HG03571 (cell line): ENCODE results near the gene ANTKMT.

Experiments used
- ATAC-seq: cut with Tn5 transposase; IDR thresholded peaks from one replicate; pipeline ENCODE4 v1.9.1; 2021; ENCODE audit not compliant: unreplicated experiment

ANTKMT gene

GRCh38 chr16:695355-696089, 25.4 kb upstream of the ANTKMT start:
- ATAC-seq: no peak

DNA sequence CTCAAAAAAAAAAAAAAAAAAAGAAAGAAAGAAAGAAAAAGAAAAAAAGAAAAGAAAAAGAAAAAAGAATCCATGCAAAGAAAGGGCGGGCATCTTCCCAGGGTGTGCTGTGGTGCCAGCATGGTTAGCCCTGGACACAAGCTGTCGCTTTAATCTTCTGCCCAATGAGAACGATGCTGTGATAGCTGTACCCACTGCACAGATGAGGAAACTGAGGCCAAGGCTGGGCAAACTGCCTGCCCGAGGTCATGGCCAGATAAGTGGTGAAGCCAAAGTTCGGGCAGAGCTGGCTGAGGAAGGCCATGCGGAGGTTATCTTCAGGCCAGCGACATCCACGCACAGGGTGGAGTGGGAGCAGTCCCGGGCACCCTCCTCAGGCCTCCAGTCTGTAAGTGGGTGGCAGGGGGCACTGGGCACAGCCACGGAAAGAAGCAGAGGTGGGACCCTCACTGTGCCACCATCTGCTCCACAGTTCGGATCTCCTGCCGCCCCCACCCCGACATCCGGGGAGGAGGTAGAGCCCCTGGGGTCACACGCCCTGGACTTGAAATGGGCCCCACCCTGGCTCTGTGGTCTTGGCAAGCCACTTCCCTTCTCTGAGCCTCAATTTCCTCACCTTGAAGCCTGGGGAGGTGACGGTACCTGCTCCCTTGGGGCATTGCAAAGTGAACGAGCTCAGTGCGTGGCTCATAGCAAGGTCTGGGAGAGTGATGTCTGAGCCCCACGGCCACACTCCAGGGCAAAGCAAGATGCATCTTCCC, 21.9 kb upstream of the ANTKMT start:
- ATAC-seq: no peak

DNA sequence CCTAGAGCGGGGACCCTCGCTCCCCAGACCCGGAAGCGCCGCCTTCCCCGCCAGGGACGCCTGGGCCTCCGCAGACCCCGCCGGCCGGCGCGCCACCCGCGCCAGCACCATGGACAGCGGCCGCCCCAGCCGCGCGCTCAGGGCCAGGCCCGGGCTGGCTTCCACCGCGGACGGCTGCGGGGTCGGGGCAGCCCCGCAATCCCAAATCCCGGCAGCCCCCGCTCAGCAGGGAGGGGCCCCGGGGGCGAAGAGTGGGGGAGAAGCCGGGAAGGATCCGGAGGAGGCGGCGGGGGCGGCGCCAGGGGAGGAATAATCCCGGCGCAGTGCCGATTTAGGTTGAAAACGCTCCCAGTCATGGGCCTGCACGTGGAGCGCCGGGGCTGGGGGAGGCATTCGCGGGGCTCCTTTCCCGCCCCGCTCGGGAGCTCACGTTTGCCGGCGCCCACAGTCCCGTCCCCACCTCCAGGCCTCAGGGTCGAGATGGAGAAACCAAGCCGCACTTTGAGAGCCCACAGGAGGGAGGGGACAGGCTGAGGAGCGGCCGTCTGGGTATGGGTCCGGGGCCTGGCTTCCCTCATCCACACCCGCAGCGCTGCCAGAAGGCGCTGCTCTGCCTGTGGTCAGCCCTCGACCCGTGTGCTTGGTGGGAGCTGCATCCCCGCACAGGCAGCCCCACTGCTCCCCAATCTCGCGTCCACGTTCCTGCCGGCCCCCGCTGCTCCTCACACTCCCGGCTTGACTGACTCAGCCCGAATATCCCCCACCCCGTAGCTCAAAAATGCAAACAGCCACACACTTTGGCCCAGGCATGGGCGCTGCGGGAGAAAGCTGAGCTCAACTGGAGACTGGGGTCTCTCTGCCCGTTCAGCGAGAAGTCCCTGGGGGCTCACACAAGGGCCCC, 20.0 kb upstream of the ANTKMT start:
- ATAC-seq: no peak

DNA sequence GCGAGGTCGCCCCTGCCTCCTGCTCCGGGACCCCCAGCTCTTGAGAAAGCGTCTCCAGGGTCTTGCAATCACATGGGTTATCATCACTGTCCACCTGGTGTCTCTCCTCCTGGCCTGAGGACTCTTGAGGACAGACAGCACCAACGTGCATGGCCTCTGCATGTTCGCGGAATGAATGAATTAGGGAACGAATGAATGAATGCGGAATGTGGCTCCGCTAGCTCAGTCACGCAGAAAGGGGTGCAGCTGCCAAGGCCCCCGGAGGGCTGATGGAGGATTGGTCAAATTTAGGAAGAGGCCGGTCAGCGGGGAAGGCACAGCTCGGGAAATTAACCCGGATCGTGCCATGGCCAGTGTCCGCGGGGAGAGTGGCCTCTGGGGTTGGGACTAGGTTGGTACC, 18.6 kb upstream of the ANTKMT start:
- no peak for ATAC-seq

DNA sequence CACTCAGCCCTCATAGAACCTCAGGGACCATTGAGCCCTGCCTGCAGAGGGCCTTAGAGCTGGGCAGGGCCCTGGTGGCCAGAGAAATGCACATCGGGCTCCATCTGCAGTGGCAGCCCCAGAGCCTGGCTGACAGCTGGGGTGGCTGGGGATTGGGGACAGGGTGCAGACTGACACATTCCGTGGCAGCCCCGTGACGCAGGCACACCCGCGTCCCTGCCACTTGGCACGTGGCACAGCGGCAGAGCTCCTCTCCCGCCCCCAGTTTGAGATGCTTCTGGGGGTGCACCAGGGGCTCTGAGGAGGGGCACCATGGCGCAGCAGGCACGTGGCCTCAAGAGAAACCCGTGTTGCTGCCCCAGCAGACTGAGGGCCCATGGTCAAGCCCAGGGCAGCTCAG, 17.5 kb upstream of the ANTKMT start:
- ATAC-seq: no peak

- ATAC-seq: no peak
These were observed 16.9 kb upstream of the ANTKMT start for GRCh38 chr16:704047-704446.

DNA sequence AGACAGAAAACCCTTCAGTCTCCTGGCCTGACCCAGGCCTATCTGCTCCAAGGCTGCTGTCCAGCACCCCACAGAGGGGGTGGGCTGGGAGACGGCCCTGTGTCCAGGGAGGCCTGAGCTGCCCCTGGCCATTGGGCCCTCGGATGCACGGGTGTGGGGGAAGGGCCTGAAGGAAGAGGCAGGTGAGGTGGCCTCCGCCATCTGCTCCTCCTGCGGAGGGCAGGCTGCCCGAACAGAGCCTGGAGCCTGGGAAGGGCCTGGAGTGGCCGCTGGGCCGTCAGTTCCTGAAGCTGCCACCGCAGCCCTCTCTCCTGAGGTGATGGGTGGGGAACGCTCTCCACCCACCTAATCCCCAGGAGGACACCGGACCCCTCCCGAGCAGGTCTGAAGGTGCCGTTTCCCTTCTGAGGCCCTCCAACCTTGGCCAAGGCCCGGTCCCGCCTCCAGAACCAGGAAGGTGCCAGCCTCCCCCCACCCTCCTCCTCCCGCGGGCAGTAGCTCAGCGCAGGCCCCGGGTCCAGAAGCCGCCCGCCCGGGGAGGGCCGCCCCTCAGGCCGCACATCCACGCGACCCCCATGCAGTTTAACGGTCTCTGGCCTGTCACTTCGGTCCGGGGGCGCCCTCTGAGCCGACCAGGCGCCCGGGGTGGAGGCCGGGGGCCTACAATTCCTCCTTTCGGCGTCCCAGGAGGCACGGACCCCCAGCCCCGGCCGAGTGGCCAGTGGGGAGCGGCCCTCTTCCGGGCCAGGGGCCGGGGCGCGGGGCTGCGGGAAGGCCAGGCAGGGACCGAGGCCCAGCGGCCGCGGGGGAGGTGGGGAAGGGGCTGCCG, 16.2 kb upstream of the ANTKMT start:
- ATAC-seq: no peak

DNA sequence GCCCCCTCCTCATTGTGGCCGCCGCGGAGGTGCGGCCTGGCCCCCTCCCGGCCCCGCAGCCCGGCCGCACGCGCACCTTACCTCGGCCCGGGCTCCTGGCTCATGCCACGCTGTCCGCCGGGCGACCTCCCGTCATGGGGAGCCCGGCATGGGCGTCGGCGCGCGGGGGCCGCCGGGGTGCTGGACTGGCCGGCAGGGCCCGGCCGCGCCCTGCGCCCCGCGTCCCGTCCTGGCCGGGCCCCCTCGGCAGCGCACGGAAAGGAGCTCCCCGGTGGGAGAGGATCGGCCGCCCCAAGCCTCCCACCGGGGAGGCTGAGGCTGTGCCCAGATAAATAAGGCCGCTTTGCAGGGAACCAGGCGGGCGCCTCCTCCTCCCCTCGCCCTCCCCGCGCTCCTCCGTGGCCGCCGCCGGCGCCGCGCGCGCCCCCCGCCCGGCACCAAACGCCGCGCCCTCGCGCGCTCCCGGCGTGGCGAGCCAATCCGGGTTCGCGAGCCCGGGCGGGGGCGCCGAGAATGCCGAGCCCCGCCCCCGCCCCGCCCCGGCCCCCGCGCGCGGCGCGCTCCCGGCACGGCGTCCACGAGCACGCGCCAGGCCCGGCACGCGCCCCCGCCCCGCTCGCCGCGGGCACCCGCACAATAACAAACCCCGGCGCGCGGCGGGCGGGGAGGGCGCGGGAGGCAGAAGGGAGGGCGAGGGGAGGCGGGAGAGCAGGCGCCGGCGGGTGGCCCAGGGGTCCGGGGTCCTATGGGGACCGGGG, 15.3 kb upstream of the ANTKMT start, which contains the start of gene FBXL16:
TSS of gene FBXL16 (minus strand) at position 371 of the 758 bp plus-strand sequence. CDS start 8,396 bp downstream, outside the sequence.
- no peak for ATAC-seq

DNA sequence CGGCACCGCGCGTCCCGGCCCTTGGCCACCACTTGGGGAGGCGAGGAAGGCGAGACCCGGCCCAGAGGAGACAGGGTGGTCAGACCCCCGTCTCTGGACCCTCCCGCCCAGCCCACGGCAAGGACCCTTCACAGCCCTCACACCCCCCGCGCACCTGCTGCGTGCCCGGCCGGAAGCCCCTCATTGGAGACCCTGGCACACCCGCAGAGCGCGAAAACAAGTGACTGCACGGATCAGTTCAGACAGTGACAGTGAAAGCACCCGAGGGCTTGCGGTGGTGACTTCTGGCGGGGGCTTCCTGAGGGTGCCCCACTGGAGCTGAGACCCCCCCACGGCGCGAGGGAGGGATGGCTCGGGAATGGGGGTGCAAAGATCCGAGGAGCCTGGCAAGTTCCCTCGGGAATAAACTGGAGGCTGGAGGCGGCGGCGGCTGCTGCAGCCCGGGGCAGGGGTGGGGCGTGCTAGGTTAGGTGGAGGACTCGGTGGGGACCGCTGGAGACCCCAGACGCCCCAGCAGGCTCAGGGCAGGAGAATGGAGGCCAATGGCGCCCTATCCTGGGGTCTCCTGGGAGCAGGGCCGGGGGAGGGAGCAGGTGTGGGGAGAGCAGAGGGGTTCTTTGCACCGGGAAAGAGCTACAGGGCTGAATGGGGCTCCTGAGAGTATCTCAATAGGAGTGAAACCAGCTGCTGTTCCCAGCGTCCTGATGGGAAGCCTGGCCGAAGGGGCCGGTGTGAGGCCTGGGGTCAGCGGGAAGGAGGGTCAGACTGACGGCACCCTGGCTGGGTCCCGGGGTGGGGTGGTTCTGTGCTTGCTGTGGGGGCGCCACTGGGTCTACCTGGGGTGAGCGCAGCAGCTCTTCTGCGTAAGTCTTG, 14.5 kb upstream of the ANTKMT start:
- ATAC-seq: no peak

GRCh38 chr16:707062-707538, 13.8 kb upstream of the ANTKMT start:
- ATAC-seq: no peak

GRCh38 chr16:708019-708418, 12.9 kb upstream of the ANTKMT start:
- ATAC-seq: no peak

GRCh38 chr16:708959-709358, 12.0 kb upstream of the ANTKMT start:
- no peak for ATAC-seq

GRCh38 chr16:709566-710499, 11.1 kb upstream of the ANTKMT start:
- ATAC-seq: no peak

DNA sequence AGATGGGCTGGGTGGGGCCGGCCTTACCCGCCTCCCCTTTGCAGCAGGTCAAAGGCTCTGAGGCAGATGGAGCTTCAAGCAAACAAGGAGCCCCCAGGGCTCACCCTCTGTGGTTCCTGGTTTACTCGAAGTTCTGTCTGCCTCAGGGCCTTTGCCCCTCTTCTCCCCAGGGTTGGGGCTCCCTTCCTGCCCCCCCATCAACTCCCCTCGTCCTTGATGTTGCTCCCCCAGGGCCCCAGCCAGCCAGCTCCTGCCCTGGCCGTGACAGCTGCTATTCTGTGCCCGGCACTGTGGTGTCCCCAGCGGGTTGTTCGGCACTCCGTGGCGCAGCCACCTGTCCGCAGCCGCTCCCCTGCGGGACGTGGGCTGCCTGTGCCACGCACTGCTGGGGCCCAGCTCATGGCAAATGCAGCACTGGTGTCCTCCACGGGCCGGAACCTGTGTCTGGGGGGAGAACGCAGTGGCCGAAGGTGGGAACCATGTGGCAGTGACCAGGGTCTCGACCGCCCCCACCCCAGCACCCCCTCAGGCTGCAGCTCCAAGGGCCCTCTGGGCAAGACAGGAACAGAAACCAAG, 10.4 kb upstream of the ANTKMT start:
- no peak for ATAC-seq

- no peak for ATAC-seq
These were observed 9.9 kb upstream of the ANTKMT start for GRCh38 chr16:711084-711483.

DNA sequence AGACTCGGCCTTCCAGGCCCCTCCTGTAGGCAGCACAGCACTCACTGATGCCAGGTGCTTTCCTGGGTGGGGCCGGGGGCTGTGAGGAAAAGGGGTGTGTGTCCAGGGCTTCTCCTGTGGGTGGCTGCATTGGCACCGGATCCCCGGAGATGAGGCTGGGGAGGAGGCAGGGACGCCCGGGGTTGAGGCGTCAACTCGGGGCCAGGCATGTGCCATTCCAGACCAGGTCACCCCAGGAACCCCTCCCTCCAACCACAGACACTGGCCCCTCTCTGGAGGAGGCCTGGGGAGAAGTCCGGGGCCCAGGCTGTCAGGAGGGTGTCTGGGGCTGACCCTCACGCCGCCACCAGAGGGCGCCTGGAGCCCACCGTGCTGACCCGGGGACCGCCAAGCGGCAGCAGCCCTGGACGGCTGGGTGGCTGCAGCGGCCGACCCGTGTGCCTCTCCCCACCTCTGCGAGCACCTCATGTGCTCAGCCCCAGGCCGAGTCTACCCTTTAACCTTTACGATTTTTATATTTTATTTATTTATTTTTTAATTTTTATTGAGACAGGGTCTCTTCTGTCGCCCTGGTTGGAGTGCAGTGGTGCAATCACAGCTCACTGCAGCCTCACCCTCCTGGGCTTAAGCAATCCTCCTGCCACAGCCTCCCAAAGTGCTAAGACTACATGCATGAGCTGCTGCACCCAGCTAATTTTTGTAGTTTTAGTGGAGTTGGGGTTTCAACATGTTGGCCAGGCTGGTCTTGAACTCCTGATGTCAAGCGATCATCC, 9.2 kb upstream of the ANTKMT start:
- no peak for ATAC-seq
